OCI-LY3 (cell line): ENCODE results near the gene SLC12A7.

ENCODE experiments used
- EZH2phosphoT487 ChIP-seq: fragments of 200-600 bp; shearing (Covaris generic); IDR thresholded peaks from 2 replicates; pipeline ENCODE4 v1.6.1; 2018; ENCODE audit warnings: antibody characterized with exemption, mixed run types, low read depth
- TF ChIP-seq, protein P1 (sequence below): fragments of 200-600, 300-600 bp; sonication (generic); IDR thresholded peaks from 2 replicates; pipeline ENCODE4 v1.5.1; 2014; ENCODE audit warnings: antibody characterized with exemption, low read length, low read depth

DNA sequence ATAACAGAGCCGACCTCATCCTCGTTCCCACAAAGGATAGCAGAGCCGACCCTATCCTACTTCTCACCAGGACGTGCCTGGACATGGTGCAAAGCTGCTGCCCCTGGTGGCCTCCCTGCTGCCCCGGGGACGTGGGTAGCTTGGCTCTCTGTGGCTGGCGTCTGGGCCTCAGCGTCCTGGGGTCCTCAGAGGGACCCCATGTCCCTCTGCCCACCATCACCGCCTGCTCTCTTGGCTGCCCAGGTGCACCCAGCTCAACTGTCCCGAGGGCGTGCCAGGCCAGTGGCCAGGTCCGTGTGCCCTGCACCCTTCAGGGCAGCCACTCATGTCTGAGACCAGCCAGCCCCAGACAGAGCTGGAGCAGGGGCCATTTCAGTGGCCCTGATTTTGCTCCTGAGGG is 94.8 kb downstream of the SLC12A7 start:
- TF ChIP-seq, protein P1, sequence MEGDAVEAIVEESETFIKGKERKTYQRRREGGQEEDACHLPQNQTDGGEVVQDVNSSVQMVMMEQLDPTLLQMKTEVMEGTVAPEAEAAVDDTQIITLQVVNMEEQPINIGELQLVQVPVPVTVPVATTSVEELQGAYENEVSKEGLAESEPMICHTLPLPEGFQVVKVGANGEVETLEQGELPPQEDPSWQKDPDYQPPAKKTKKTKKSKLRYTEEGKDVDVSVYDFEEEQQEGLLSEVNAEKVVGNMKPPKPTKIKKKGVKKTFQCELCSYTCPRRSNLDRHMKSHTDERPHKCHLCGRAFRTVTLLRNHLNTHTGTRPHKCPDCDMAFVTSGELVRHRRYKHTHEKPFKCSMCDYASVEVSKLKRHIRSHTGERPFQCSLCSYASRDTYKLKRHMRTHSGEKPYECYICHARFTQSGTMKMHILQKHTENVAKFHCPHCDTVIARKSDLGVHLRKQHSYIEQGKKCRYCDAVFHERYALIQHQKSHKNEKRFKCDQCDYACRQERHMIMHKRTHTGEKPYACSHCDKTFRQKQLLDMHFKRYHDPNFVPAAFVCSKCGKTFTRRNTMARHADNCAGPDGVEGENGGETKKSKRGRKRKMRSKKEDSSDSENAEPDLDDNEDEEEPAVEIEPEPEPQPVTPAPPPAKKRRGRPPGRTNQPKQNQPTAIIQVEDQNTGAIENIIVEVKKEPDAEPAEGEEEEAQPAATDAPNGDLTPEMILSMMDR, result no peak
- no peak for TF ChIP-seq EZH2phosphoT487
